HS-27A (cell line): ENCODE measurements around the gene KRT16.
"Not testable (repeated sequence)": the region's sequence is repeated elsewhere in the genome, so short reads cannot be mapped to it uniquely, and the experiment has no call there.

ENCODE experiments used
- DNase-seq: peaks from one replicate; pipeline ENCODE4 v3.0.0-alpha.2; 2012; ENCODE audit warnings: low read depth, missing footprints

The KRT16 gene

GRCh38 chr17:41614098-41614497 lies 1.5 kb upstream of the KRT16 start:
- DNase-seq: no peak

- DNase-seq: no peak
Observed at GRCh38 chr17:41613277-41614082, 913 bp upstream of the KRT16 start.

- no peak for DNase-seq
Observed at GRCh38 chr17:41610965-41611640, 1.5 kb downstream of the KRT16 start.

GRCh38 chr17:41610061-41610517 lies 2.5 kb downstream of the KRT16 start:
- not testable (repeated sequence) for DNase-seq

GRCh38 chr17:41606930-41607329 lies 5.6 kb downstream of the KRT16 start:
- DNase-seq: not testable (repeated sequence)

GRCh38 chr17:41602524-41602923 lies 10.0 kb downstream of the KRT16 start:
- DNase-seq: no peak

GRCh38 chr17:41600318-41600717 lies 12.2 kb downstream of the KRT16 start:
- no peak for DNase-seq

GRCh38 chr17:41599680-41600079 lies 12.9 kb downstream of the KRT16 start:
- DNase-seq: no peak

- no peak for DNase-seq
Observed at GRCh38 chr17:41595585-41595984, 17.0 kb downstream of the KRT16 start.

- DNase-seq: no peak
Observed at GRCh38 chr17:41594363-41594915, 18.1 kb downstream of the KRT16 start.

- DNase-seq: no peak
Observed at GRCh38 chr17:41593306-41593981, 19.1 kb downstream of the KRT16 start.

GRCh38 chr17:41592601-41593305 lies 19.8 kb downstream of the KRT16 start:
- no peak for DNase-seq

GRCh38 chr17:41589301-41589700 lies 23.3 kb downstream of the KRT16 start:
- no peak for DNase-seq

- DNase-seq: no peak
Observed at GRCh38 chr17:41588126-41588810, 24.3 kb downstream of the KRT16 start.

- no peak for DNase-seq
Observed at GRCh38 chr17:41586863-41587495, 25.6 kb downstream of the KRT16 start, which contains the start of gene KRT14. TSS of gene KRT14 (minus strand) at chr17:41586895. CDS start at chr17:41586834, 61 bp downstream.

GRCh38 chr17:41585301-41586056 lies 27.1 kb downstream of the KRT16 start:
- DNase-seq: no peak

- DNase-seq: not testable (repeated sequence)
Observed at GRCh38 chr17:41584331-41584927, 28.1 kb downstream of the KRT16 start.

GRCh38 chr17:41583137-41584127 lies 29.1 kb downstream of the KRT16 start:
- DNase-seq: no peak
